Fibroblast of peridontal ligament (primary cell): ENCODE results near the gene ADGRE3.
"Not testable (repeated sequence)": the region's sequence is repeated elsewhere in the genome, so short reads cannot be mapped to it uniquely, and the experiment has no call there.

Experiments
- DNase-seq: peaks from one replicate; pipeline ENCODE4 v3.0.0-alpha.2; 2010; ENCODE audit errors: extremely low read depth

The ADGRE3 gene

GRCh38 chr19:14603990-14604387 is 70.7 kb downstream of the ADGRE3 start:
- no peak for DNase-seq

- DNase-seq: no peak
Observed at GRCh38 chr19:14599548-14600147, 75.0 kb downstream of the ADGRE3 start.

DNA sequence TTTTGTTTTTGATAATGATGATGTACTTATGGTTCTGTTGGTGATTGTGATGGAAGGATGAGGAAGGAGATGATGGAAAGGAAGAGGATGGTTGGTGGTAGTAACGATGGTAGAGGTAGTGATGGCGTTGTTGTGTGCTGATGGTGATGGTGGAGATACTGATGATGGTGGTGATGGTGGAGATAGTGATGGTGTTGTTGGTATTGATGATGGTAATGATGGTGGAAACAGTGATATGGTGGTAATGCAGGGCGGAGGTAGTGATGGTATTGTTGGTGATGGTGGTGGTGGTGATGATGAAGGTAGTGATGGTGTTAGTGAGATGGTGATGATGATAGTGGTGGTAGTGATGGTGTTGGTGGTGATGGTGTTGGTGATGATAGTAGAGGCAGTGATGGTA is 79.1 kb downstream of the ADGRE3 start:
- no peak for DNase-seq

GRCh38 chr19:14589433-14589832 is 85.2 kb downstream of the ADGRE3 start:
- DNase-seq: not testable (repeated sequence)

GRCh38 chr19:14585187-14585586 is 89.5 kb downstream of the ADGRE3 start:
- DNase-seq: peak; percentile 28

DNA sequence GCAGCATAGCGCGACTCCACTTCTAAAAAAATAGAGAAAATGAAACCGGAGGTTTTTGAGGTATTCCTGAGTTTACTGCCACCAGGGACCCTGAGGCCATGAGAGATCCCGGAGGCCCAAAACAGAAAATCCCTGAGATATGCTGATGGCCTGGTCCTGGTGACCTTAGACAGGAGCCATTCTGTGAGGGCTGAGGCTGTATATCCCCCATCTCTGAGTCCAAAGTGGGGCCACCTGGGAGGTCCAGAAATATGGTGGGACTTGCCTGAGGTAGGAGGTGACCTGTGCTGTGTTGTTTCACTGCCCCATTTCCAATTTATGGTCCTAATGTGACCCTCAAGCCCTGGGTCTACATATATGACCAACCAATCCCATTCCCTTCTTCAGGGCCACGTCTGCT is 90.3 kb downstream of the ADGRE3 start:
- not testable (repeated sequence) for DNase-seq

DNA sequence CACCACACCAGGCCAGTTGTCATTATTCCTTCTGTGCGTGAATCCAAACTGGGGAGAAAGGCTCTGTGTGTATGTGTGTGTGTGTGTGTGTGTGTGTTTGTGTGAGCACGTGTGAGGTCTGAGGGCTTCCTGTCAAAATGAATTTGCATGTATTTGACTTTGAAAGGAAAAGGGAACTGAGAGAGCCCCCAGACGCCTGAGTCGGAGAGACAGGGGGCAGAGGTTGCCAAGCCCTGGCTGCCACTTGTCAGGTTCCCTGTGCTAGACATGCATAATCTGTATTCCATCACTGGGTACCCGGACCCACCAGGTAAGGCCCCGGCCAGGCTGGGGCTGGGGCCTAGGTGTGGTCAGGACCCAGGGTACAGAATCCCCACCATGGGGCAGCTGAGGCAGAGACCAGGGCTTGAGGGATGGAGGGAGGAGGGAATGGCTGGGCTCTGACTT is 91.7 kb downstream of the ADGRE3 start, which contains the start of gene CLEC17A:
CLEC17A (plus strand) TSS at position 191 of the 447 bp plus-strand sequence; CDS start at position 268, 77 bp downstream.
- no peak for DNase-seq

DNA sequence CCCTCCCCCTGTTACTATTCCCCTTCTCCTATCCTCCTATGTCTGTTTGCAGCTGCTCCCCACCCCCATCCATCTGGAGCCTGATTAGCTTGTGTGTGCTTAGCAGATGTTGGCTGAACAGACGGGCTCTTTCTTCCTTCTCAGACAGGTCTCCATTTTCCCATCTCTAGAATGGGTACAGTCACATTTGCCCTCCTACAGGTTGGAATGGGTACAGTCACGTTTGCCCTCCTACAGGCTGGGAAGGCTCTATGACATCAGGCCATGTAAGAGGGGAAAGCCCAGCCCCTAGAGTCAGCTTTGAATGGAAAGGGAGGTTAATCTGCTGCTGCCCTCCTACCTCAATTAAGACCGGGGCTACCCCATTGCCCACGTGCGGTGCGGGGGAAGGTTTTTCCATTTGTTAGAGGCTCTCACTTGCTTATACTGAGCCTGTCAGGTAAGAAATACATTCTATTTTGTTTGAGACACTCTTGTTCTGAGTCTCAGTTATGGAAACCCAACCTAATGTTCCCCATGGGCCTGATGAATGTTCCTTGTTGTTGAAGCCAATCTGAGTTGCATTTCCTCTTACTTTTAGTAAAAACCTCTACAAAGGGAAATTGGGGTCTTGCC is 93.9 kb downstream of the ADGRE3 start:
- no peak for DNase-seq

DNA sequence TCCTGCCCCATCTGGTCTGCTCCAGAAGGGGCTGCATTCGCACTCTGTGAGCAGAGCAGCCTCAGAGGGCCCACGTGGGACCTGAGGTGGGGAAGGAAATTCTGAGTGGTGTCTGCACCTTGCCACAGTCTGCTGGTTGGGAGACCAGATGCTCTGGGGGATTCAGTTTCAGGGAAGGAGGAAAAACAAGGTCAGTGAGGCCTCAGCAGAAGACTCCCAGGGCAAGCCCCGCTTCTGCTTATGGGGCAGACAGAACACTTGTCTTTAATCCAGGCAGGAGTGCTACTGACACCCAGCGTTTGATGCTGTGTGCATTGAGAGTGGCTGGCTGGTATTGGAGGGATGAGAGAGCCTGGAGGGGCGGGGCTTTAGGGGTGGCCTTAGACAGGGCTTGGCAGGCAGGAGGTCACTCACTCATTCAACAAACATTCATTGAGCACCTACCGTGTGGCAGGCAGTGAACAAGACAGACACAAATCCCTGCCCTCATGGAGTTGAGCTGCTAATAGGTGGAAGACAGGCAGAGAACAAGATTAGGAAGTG is 96.7 kb downstream of the ADGRE3 start:
- DNase-seq: no peak

- DNase-seq: no peak
Observed at GRCh38 chr19:14577264-14577663, 97.4 kb downstream of the ADGRE3 start.

GRCh38 chr19:14576363-14576762 is 98.3 kb downstream of the ADGRE3 start:
- no peak for DNase-seq

DNA sequence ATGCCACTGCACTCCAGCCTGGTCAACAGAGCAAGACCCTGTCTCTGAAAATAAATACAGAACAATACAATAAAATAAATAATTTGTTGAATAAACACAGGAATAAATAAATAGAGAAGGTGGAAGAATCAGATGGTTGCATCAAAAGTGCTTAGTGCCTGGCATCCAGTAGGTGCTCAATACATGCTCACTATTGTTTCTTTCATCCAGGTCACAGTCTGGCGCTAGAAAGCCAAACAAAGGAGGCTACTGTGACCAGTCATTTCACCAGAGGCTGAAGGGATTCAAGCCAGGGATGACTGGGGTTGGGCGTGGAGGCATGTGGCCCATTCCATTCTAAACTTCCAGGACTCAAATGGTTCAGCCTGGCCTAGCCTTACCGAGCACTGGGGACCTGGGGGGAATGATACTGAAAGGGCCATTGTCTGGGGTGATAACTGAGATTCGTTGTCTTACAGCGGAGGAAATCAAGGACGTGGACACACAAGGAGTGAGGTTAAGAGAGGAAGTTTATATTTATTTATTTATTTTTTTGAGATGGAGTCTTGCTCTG is 99.1 kb downstream of the ADGRE3 start:
- no peak for DNase-seq

GRCh38 chr19:14571695-14572490 is 102.8 kb downstream of the ADGRE3 start, which contains the start of gene NDUFB7:
NDUFB7 (minus strand) TSS chr19:14572066; CDS start chr19:14572000, 66 bp downstream.
- DNase-seq: peak; percentile 91

- no peak for DNase-seq
Observed at GRCh38 chr19:14570864-14571527, 103.6 kb downstream of the ADGRE3 start.
